Cardiac muscle cell (in vitro differentiated cells and primary cell): Measurements from ENCODE around the gene ADAMTS12. TPM values are rescaled to one million over a fixed set of nuclear protein-coding genes. Genes with fewer than 3 reads are reported as not detected.

ENCODE experiments used
- DNase-seq, 2 donors: peaks; one replicate each; pipeline versions ENCODE4 v3.0.0 to v3.0.0-alpha.2; 2010 to 2017; ENCODE audit warnings: low read depth in 1 of 2, low spot score in 1 of 2
- H3K27ac ChIP-seq: fragments of 200-600 bp; sonication (generic); 2 replicates; pipeline ENCODE4 v1.5.1; 2016
- H3K27me3 ChIP-seq: fragments of 200-600 bp; sonication (generic); 2 replicates; pipeline ENCODE4 v1.6.0; 2016; ENCODE audit warnings: control low read depth
- H3K36me3 ChIP-seq: fragments of 200-600 bp; sonication (generic); 2 replicates; pipeline ENCODE4 v1.5.1; 2016; ENCODE audit warnings: control low read depth
- H3K4me1 ChIP-seq: fragments of 200-600 bp; sonication (generic); 2 replicates; pipeline ENCODE4 v1.8.1; 2017; ENCODE audit warnings: low read depth, mild to moderate bottlenecking, mixed run types
- H3K4me3 ChIP-seq: fragments of 200-600 bp; sonication (generic); 2 replicates; pipeline ENCODE4 v1.5.1; 2016; ENCODE audit warnings: mild to moderate bottlenecking
- H3K9me3 ChIP-seq: fragments of 200-600 bp; sonication (generic); 2 replicates; pipeline ENCODE4 v1.5.1; 2017; ENCODE audit warnings: low read depth, mild to moderate bottlenecking, control low read depth
- CTCF ChIP-seq: IDR thresholded peaks from 2 replicates; pipeline ENCODE4 v1.5.1; 2012; ENCODE audit warnings: low read depth, mild to moderate bottlenecking, low read length
- polyA plus RNA-seq: library from polyadenylated mRNA; unstranded; fragments of >200 nt; fragmentation: Nextera tagmentation; extraction: Ambion mirVana; gene quantifications from 2 replicates; pipeline ENCODE4 v1.2.1, GENCODE V29; 2016
- total RNA-seq: library from RNA; depleted of rRNA; stranded (reverse); fragments of >200 nt; gene quantifications from 2 replicates; pipeline ENCODE4 v1.2.3, GENCODE V29; 2016

Gene ADAMTS12
- total and polyA plus RNA-seq, 2 experiments from 2014 or later = 29.3 to 48.4 TPM

GRCh38 chr5:33933723-33934169 lies 42.0 kb upstream of the ADAMTS12 start:
- H3K4me3 ChIP-seq = no peak overlapping the region
- no peaks in the 10 kb centered on the region for H3K9me3 ChIP-seq
- no peak overlapping the region for H3K27ac ChIP-seq
- H3K27me3 ChIP-seq = peaks cover 21% of the 10 kb centered on the region
- H3K4me1 ChIP-seq = no peaks in the 10 kb centered on the region
- no peaks in the 10 kb centered on the region for H3K36me3 ChIP-seq
- no peak for DNase-seq
- no peak for TF ChIP-seq CTCF

GRCh38 chr5:33931136-33931535 lies 39.3 kb upstream of the ADAMTS12 start:
- H3K36me3 ChIP-seq = no peaks in the 10 kb centered on the region
- peaks cover 1% of the 10 kb centered on the region for H3K27me3 ChIP-seq
- H3K4me1 ChIP-seq = no peaks in the 10 kb centered on the region
- no peak overlapping the region for H3K4me3 ChIP-seq
- no peaks in the 10 kb centered on the region for H3K9me3 ChIP-seq
- DNase-seq = no peak
- H3K27ac ChIP-seq = no peak overlapping the region
- no peak for TF ChIP-seq CTCF

- Histone ChIP-seq H3K9me3 (no peaks in the 10 kb centered on the region), H3K27ac (no peak overlapping the region), H3K4me1 (no peaks in the 10 kb centered on the region), H3K27me3 (no peaks in the 10 kb centered on the region), H3K4me3 (no peak overlapping the region), H3K36me3 (no peaks in the 10 kb centered on the region)
- no peak for DNase-seq
- TF ChIP-seq CTCF = no peak
These were observed 38.3 kb upstream of the ADAMTS12 start for GRCh38 chr5:33929925-33930690.

GRCh38 chr5:33928283-33928682 lies 36.5 kb upstream of the ADAMTS12 start:
- Histone ChIP-seq H3K9me3 (no peaks in the 10 kb centered on the region), H3K36me3 (no peaks in the 10 kb centered on the region), H3K4me1 (no peaks in the 10 kb centered on the region), H3K27ac (no peak overlapping the region), H3K4me3 (no peak overlapping the region), H3K27me3 (no peaks in the 10 kb centered on the region)
- no peak for DNase-seq
- TF ChIP-seq CTCF = no peak

GRCh38 chr5:33927685-33928084 lies 35.9 kb upstream of the ADAMTS12 start:
- Histone ChIP-seq H3K36me3 (no peaks in the 10 kb centered on the region), H3K27me3 (no peaks in the 10 kb centered on the region), H3K9me3 (no peaks in the 10 kb centered on the region), H3K4me1 (no peaks in the 10 kb centered on the region), H3K27ac (no peak overlapping the region), H3K4me3 (no peak overlapping the region)
- TF ChIP-seq CTCF = no peak
- DNase-seq = no peak
